K562 (cell line): ENCODE results near the gene ZNF665. TPM values are rescaled to one million over a fixed set of nuclear protein-coding genes. Genes with fewer than 3 reads are reported as not detected.

ENCODE experiments used
- ELF1 ChIP-seq: fragments of 200-800 bp; sonication (Bioruptor generic); IDR thresholded peaks from 2 replicates; pipeline ENCODE4 v1.6.1; 2016; ENCODE audit warnings: missing genetic modification characterization, missing compliant biosample characterization
- FOXK2 ChIP-seq, 2 experiments: fragments of 450-650 bp; IDR thresholded peaks in 1 of 2; conservative IDR thresholded peaks in 1 of 2; 2 replicates each; pipeline ENCODE4 v1.6.1; 2016; ENCODE audit warnings: low read depth in 2 of 2, mild to moderate bottlenecking in 1 of 2
- HNRNPL ChIP-seq: fragments of 200-400 bp; formaldehyde crosslinking; IDR thresholded peaks from 2 replicates; pipeline ENCODE4 v1.6.1; 2017; ENCODE audit warnings: low read depth, mild to moderate bottlenecking, low read length
- MCM7 ChIP-seq, 2 experiments: fragments of 450-650 bp; IDR thresholded peaks; 2 replicates each; pipeline ENCODE4 v1.6.1; 2016 to 2018
- NR2C1 ChIP-seq, 2 experiments: fragments of 450-650 bp; IDR thresholded peaks; 2 replicates each; pipeline ENCODE4 v1.6.1; 2017; ENCODE audit warnings: mild to moderate bottlenecking in 2 of 2, antibody characterized with exemption in 1 of 2, inconsistent platforms in 1 of 2, missing compliant biosample characterization in 1 of 2, missing genetic modification characterization in 1 of 2
- PCBP2 ChIP-seq: fragments of 200-400 bp; formaldehyde crosslinking; IDR thresholded peaks from 2 replicates; pipeline ENCODE4 v1.6.1; 2018; ENCODE audit warnings: low read length, low read depth, mild to moderate bottlenecking, moderate library complexity; ENCODE audit not compliant: poor library complexity, severe bottlenecking
- PHF20 ChIP-seq: fragments of 450-650 bp; IDR thresholded peaks from 2 replicates; pipeline ENCODE4 v1.6.1; 2018; ENCODE audit not compliant: partially characterized antibody
- RBM22 ChIP-seq: fragments of 200-400 bp; formaldehyde crosslinking; IDR thresholded peaks from 2 replicates; pipeline ENCODE4 v1.6.1; 2018; ENCODE audit warnings: low read length, low read depth; ENCODE audit not compliant: poor library complexity, severe bottlenecking
- RERE ChIP-seq: sonication (generic); formaldehyde crosslinking; IDR thresholded peaks from 2 replicates; pipeline ENCODE4 v1.8.0; 2023; ENCODE audit warnings: missing genetic modification reagents, mild to moderate bottlenecking, borderline replicate concordance
- SMAD1 ChIP-seq: fragments of 150-350 bp; IDR thresholded peaks from 2 replicates; pipeline ENCODE4 v1.6.1; 2014; ENCODE audit warnings: low read length, low read depth; ENCODE audit not compliant: partially characterized antibody
- SREBF2 ChIP-seq: sonication (generic); formaldehyde crosslinking; IDR thresholded peaks from 2 replicates; pipeline ENCODE4 v1.4.0; 2020; ENCODE audit warnings: mild to moderate bottlenecking, missing genetic modification reagents
- ZNF23 ChIP-seq: fragments of 250-450 bp; sonication (Bioruptor Pico); IDR thresholded peaks from 2 replicates; pipeline ENCODE4 v1.4.0; 2020; ENCODE audit warnings: mild to moderate bottlenecking
- ZNF766 ChIP-seq: fragments of 200-800 bp; sonication (Bioruptor generic); conservative IDR thresholded peaks from 2 replicates; pipeline ENCODE4 v1.6.1; 2016; ENCODE audit warnings: missing genetic modification characterization, missing compliant biosample characterization
- ZSCAN32 ChIP-seq: fragments of 450-650 bp; formaldehyde crosslinking; IDR thresholded peaks from 2 replicates; pipeline ENCODE4 v1.4.0; 2020; ENCODE audit warnings: mild to moderate bottlenecking, moderate library complexity
- polyA plus RNA-seq, 8 experiments: library from polyadenylated mRNA; depleted of rRNA in 4 of 8; stranded (reverse) in 5 of 8; unstranded in 3 of 8; fragments of >200 nt; fragmentation: Nextera tagmentation in 2 of 8; fragmentation: Illumina TruSeq in 1 of 8; extraction: Ambion mirVana in 2 of 8; extraction: Trizol in 1 of 8; gene quantifications; 2 replicates each; pipeline versions ENCODE4 v1.2.1 to v1.2.3, GENCODE V29; 2011 to 2014; ENCODE audit warnings: inconsistent platforms in 1 of 8, missing spikeins in 1 of 8
- total RNA-seq, 7 experiments: library from RNA; depleted of rRNA in 6 of 7; stranded (reverse); fragments of >200 nt in 6 of 7; fragmentation: Illumina TruSeq in 2 of 7; extraction: Trizol in 2 of 7; gene quantifications; 2 replicates each; pipeline versions ENCODE4 v1.2.1 to v1.2.3, GENCODE V29; 2011 to 2021; ENCODE audit warnings: low replicate concordance in 1 of 7

Gene ZNF665
- total and polyA plus RNA-seq, 9 of the 15 experiments (the other 6 are each of a cell fraction or from before 2014, with no cell fraction given): 1.9 to 7.6 (median 2.8) TPM

- TF ChIP-seq FOXK2 (conservative IDR thresholded peaks at IDR 0.05 in 1 of 2, IDR thresholded peaks at IDR 0.05 in 1 of 2; ENCODE audit: low read depth in 2 of 2): 0 out of 4 replicates have a peak, but pooled peaks of 1 of the 2 experiments have one; percentile 47
- TF ChIP-seq HNRNPL: no peak
- no peak for TF ChIP-seq SREBF2
- TF ChIP-seq PCBP2: no peak
- TF ChIP-seq ELF1 (tag): peak; percentile 73
- TF ChIP-seq ZSCAN32 (CRISPR knock-in tag): no peak
- no peak for TF ChIP-seq ZNF766 (CRISPR knock-in tag)
- TF ChIP-seq SMAD1: no peak
- no peak for TF ChIP-seq MCM7 (IDR thresholded peaks at IDR 0.05)
- TF ChIP-seq PHF20: peak; percentile 38
- TF ChIP-seq NR2C1 (IDR thresholded peaks at IDR 0.05): peak; percentile 57; the same call in 1 of the 2 replicates
- TF ChIP-seq NR2C1 (tag; IDR thresholded peaks at IDR 0.05): no peak
- TF ChIP-seq ZNF23 (CRISPR knock-in tag): no peak
- TF ChIP-seq RBM22: no peak
- no peak for TF ChIP-seq RERE (CRISPR knock-in tag)
Measured at GRCh38 chr19:53196777-53197396, 3.7 kb upstream of the ZNF665 start (continued).
